Ovary (tissue), 9 donors: Measurements from ENCODE around the gene ENOX2. TPM values are rescaled to one million over a fixed set of nuclear protein-coding genes. Genes with fewer than 3 reads are reported as not detected.

Source experiments
- DNase-seq, 5 donors: peaks; one replicate each; pipeline ENCODE4 v3.0.0-alpha.2; 2019 to 2020
- H3K27ac ChIP-seq, 2 donors: fragments of 200-600 bp; one replicate each; pipeline versions ENCODE4 v1.5.1 to v1.8.0; 2019 to 2022
- H3K27me3 ChIP-seq: fragments of 200-600 bp; one replicate; pipeline ENCODE4 v1.8.0; 2022
- H3K36me3 ChIP-seq: fragments of 200-600 bp; sonication (generic); one replicate; pipeline ENCODE4 v1.5.1; 2019
- H3K4me1 ChIP-seq: one replicate; pipeline ENCODE4 v1.8.1; 2013; ENCODE audit warnings: mild to moderate bottlenecking, moderate library complexity; ENCODE audit not compliant: insufficient read depth
- H3K4me3 ChIP-seq: fragments of 200-600 bp; sonication (generic); one replicate; pipeline ENCODE4 v1.5.1; 2017
- H3K9me3 ChIP-seq, 2 donors: fragments of 200-600 bp in 1 of 2; sonication (generic) in 1 of 2; one replicate each; pipeline versions ENCODE4 v1.5.1 to v1.8.1; 2013 to 2019; ENCODE audit warnings: mild to moderate bottlenecking in 1 of 2, moderate library complexity in 1 of 2
- EP300 ChIP-seq: sonication (generic); formaldehyde crosslinking; IDR thresholded peaks from one replicate; pipeline ENCODE4 v1.6.1; 2017; ENCODE audit warnings: antibody characterized with exemption
- POLR2A ChIP-seq: fragments of 450-650 bp; IDR thresholded peaks from one replicate; pipeline ENCODE4 v1.6.1; 2017; ENCODE audit warnings: antibody characterized with exemption, mild to moderate bottlenecking, moderate library complexity
- WGBS, 3 donors: extraction: QIAGEN DNeasy Blood & Tissue Kit in 1 of 3; methylation state at CpG; one replicate each; pipeline versions ENCODE4 v1.1.5 to v1.1.7; 2013 to 2017; 5-methylcytosine and 5-hydroxymethylcytosine counted together
- intact Hi-C, 4 donors: fragments of 100-400 bp; cut with DNase I; formaldehyde crosslinking; loops; one replicate each; pipeline versions ENCODE4 v1.11.0 to v1.15.1; 2022 to 2023
- polyA plus RNA-seq, 2 donors: library from polyadenylated mRNA; stranded (reverse); fragments of 200-250 nt in 1 of 2; fragments of 350-450 nt in 1 of 2; fragmentation: Illumina TruSeq in 1 of 2; extraction: RNeasy Lipid Tissue Mini Kit (QIAGEN cat#74804) in 1 of 2; gene quantifications; one replicate each; pipeline ENCODE4 v1.2.3, GENCODE V29; 2013 to 2014
- total RNA-seq, 7 donors: library from RNA; depleted of rRNA in 2 of 7; stranded (reverse); fragments of >200 nt in 2 of 7; fragmentation: NEBNext Ultra II Directional in 3 of 7; extraction: Animal tissue kit (Norgen Biotek cat#: 25700) in 3 of 7; gene quantifications; one replicate each; pipeline versions ENCODE4 v1.1.0 to v1.2.4, GENCODE V29; 2016 to 2023
- TF ChIP-seq, protein P1 (sequence below), 3 donors: fragments of 450-650 bp in 2 of 3; fragments of 200-600 bp in 1 of 3; IDR thresholded peaks; one replicate each; pipeline versions ENCODE4 v1.5.1 to v1.8.0; 2016 to 2022; ENCODE audit warnings: antibody characterized with exemption in 3 of 3, mild to moderate bottlenecking in 1 of 3
- donor health status: DM: no; HTN: no; CAD: no; lungs with moderate emphysema.
- donor health status: DM: no; HTN: no; CAD: no.
- donor health status: Bipolar disorder and iron deficiency.
- donor health status: DM: yes; HTN: yes; CAD: no.
- donor health status: DM: no; HTN: no; CAD: no.
- donor health status: DM: yes; HTN: yes; CAD: no.

Gene ENOX2
- total and polyA plus RNA-seq, 9 donors = 5.4 to 17.8 (median 13.1) TPM

DNA sequence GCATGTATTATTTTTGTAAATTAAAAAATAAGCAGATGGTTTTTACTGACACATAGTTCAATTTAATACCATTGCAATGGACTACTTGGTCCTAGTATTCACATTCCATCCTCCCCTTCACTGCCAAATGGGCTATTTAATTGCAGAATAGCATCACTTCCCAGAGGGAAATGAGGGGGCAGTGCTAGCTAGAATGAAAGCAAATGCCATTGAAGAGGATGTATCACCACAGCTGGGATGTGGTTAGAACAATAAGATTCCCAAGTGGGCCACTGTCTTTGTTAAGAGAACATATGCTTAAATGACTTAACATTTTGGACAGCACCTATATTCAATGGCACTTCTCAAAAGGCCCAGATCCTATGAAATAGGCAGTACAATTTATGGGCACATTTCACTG, 276.5 kb downstream of the ENOX2 start:
- Histone ChIP-seq H3K9me3 (no peaks in the 10 kb centered on the region), H3K4me3 (no peak overlapping the region), H3K4me1 (no peaks in the 10 kb centered on the region), H3K27me3 (no peaks in the 10 kb centered on the region), H3K36me3 (no peaks in the 10 kb centered on the region), H3K27ac (no peak overlapping the region)
- TF ChIP-seq, protein P1, sequence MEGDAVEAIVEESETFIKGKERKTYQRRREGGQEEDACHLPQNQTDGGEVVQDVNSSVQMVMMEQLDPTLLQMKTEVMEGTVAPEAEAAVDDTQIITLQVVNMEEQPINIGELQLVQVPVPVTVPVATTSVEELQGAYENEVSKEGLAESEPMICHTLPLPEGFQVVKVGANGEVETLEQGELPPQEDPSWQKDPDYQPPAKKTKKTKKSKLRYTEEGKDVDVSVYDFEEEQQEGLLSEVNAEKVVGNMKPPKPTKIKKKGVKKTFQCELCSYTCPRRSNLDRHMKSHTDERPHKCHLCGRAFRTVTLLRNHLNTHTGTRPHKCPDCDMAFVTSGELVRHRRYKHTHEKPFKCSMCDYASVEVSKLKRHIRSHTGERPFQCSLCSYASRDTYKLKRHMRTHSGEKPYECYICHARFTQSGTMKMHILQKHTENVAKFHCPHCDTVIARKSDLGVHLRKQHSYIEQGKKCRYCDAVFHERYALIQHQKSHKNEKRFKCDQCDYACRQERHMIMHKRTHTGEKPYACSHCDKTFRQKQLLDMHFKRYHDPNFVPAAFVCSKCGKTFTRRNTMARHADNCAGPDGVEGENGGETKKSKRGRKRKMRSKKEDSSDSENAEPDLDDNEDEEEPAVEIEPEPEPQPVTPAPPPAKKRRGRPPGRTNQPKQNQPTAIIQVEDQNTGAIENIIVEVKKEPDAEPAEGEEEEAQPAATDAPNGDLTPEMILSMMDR (IDR thresholded peaks at IDR 0.05) = no peak
- no peak for TF ChIP-seq EP300
- intact Hi-C loops = no loop called here
- DNase-seq = no peak

DNA sequence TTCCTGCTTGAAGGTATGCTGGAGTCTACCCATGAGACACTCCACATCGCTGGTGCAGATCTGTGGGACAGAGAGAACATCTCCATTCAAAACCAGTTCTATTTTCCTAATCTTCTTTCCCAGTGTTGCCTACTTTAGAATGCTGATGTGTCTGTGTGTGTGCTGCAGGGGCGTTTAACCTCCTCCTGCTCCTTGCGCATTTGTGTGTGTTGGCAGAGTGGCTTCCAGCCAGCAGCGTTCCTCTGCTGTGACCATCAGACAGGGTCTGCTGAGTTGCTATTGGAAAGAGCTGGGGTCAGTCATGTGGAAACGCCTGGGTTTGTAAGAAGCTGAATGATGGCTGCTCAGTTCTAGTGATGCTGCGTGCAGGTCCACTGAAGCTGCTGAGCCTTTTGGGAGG, 277.6 kb downstream of the ENOX2 start:
- no peak for DNase-seq
- Histone ChIP-seq H3K36me3 (no peaks in the 10 kb centered on the region), H3K4me3 (no peak overlapping the region), H3K4me1 (no peaks in the 10 kb centered on the region), H3K27me3 (no peaks in the 10 kb centered on the region), H3K27ac (no peak overlapping the region), H3K9me3 (no peaks in the 10 kb centered on the region)
- intact Hi-C loops = no loop called here
- TF ChIP-seq, protein P1 (IDR thresholded peaks at IDR 0.05) = no peak
- no peak for TF ChIP-seq POLR2A
- 57 to 77% (median 73%) methylated on average over 6 of the region's 6 CpGs for WGBS, 3 donors

DNA sequence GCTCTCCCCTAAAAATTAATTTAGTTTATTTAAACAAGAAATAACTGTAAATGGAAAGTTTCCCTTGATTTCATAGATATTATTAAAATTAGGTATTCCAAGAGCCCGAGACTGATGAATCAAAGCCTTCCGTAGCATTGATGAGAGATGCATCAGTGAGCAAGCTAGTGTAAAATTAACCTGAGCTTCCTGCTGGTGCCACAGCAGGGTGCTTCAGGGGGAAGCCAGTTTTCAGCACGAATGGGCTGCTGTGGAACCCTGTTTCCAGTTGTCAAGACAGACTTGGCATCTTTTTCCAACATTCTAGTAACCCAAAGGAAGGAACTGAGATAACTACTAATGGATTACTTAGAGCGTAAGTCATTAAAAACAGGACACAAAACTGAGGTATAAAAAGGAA, 279.5 kb downstream of the ENOX2 start:
- TF ChIP-seq EP300 (no peak), POLR2A (no peak)
- TF ChIP-seq, protein P1 (IDR thresholded peaks at IDR 0.05) = no peak
- Histone ChIP-seq H3K27ac (no peak overlapping the region), H3K4me3 (no peak overlapping the region), H3K4me1 (no peaks in the 10 kb centered on the region), H3K36me3 (no peaks in the 10 kb centered on the region), H3K9me3 (no peaks in the 10 kb centered on the region), H3K27me3 (no peaks in the 10 kb centered on the region)
- intact Hi-C loops = no loop called here
- DNase-seq = no peak
- WGBS, 3 donors = 66 to 76% (median 72%) methylated on average over 4 of the region's 4 CpGs

DNA sequence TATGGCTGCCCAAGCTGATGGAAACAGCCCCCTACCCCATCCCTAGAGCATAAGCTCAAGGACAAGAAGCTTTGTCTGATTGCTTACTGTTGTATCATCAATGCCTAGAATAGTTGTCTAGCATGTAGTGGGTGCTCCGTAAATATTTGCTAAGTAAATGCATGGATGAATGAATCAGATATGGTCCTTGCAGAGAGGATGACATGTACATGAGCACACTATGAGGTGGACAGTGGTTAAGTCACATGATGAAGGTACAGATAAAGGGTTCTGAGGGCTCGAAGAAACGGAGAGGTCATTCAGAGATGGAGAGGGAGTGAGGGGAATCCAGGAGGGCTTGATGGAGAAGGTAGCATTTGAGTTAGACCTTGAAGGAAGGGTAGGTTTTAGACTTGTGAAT, 287.1 kb downstream of the ENOX2 start:
- WGBS, 3 donors = 80 to 83% (median 83%) methylated on average over 3 of the region's 3 CpGs
- Histone ChIP-seq H3K27ac (no peak overlapping the region), H3K9me3 (no peaks in the 10 kb centered on the region), H3K4me1 (no peaks in the 10 kb centered on the region), H3K4me3 (no peak overlapping the region), H3K27me3 (no peaks in the 10 kb centered on the region), H3K36me3 (no peaks in the 10 kb centered on the region)
- TF ChIP-seq, protein P1 (IDR thresholded peaks at IDR 0.05) = no peak
- no peak for TF ChIP-seq POLR2A
- no peak for TF ChIP-seq EP300
- no peak for DNase-seq
- intact Hi-C loops = no loop called here

DNA sequence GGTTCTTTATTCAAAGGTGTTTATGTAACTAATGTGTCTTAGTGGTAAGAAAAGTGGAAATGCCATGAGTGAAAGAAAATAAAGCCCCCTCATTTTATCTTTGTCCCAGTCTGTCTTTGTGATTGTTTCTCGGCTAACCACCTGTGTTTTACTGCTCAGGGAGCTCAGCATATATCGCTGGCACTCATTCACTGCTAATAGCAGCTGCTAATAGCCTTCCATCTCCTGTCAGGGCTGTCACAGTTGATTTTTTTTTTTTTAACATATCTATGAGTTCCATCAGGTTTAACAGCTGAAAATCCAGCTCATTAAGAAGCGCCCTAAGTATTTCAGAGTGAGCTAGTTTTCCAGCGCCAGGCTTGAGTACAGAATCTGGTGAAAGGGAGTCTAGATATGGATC, 295.6 kb downstream of the ENOX2 start:
- Histone ChIP-seq H3K9me3 (no peaks in the 10 kb centered on the region), H3K36me3 (no peaks in the 10 kb centered on the region), H3K4me1 (no peaks in the 10 kb centered on the region), H3K27me3 (no peaks in the 10 kb centered on the region), H3K27ac (no peak overlapping the region), H3K4me3 (no peak overlapping the region)
- DNase-seq = no peak
- intact Hi-C loops = no loop called here
- TF ChIP-seq EP300 (no peak), POLR2A (no peak)
- TF ChIP-seq, protein P1 (IDR thresholded peaks at IDR 0.05) = no peak
- 53 to 57% (median 54%) methylated on average over 4 of the region's 4 CpGs for WGBS, 3 donors
